Neural progenitor cell (in vitro differentiated cells): ENCODE data around the gene UBE4A. TPM values are rescaled to one million over a fixed set of nuclear protein-coding genes. Genes with fewer than 3 reads are reported as not detected.

Experiments
- DNase-seq: peaks from one replicate; pipeline ENCODE4 v3.0.0-alpha.2; 2016; ENCODE audit warnings: low spot score
- H2AFZ ChIP-seq: fragments of 200-600 bp; sonication (generic); replicated peaks from 2 replicates; pipeline ENCODE4 v1.6.1; 2016; ENCODE audit warnings: antibody characterized with exemption
- H3F3A ChIP-seq: fragments of 200-600 bp; sonication (generic); 2 replicates; pipeline ENCODE4 v1.6.1; 2016; ENCODE audit warnings: antibody characterized with exemption, low read depth
- H3K27ac ChIP-seq: fragments of 200-600 bp; sonication (generic); 2 replicates; pipeline ENCODE4 v1.5.1; 2016; ENCODE audit warnings: mild to moderate bottlenecking
- H3K27me3 ChIP-seq: fragments of 200-600 bp; sonication (generic); 2 replicates; pipeline ENCODE4 v1.6.1; 2016; ENCODE audit warnings: mild to moderate bottlenecking, moderate library complexity
- H3K36me3 ChIP-seq: fragments of 200-600 bp; sonication (generic); 2 replicates; pipeline ENCODE4 v1.5.1; 2016
- H3K4me1 ChIP-seq: fragments of 200-600 bp; sonication (generic); 2 replicates; pipeline ENCODE4 v1.6.1; 2016; ENCODE audit warnings: mixed run types
- H3K4me2 ChIP-seq: fragments of 200-600 bp; sonication (generic); 2 replicates; pipeline ENCODE4 v1.6.1; 2016
- H3K4me3 ChIP-seq: fragments of 200-600 bp; sonication (generic); 2 replicates; pipeline ENCODE4 v1.5.1; 2016
- H3K79me2 ChIP-seq: fragments of 200-600 bp; sonication (generic); 2 replicates; pipeline ENCODE4 v1.6.1; 2016; ENCODE audit warnings: low read depth
- H3K9ac ChIP-seq: fragments of 200-600 bp; sonication (generic); 2 replicates; pipeline ENCODE4 v1.6.1; 2016
- H3K9me3 ChIP-seq: fragments of 200-600 bp; sonication (generic); 2 replicates; pipeline ENCODE4 v1.5.1; 2016; ENCODE audit warnings: low read depth
- H4K20me1 ChIP-seq: fragments of 200-600 bp; sonication (generic); 2 replicates; pipeline ENCODE4 v1.6.1; 2016; ENCODE audit warnings: low read depth
- H3K27ac Mint-ChIP-seq: 3 replicates; pipeline ENCODE4 v1.8.0; 2021; ENCODE audit warnings: mixed read lengths
- H3K27me3 Mint-ChIP-seq: 2 replicates; pipeline ENCODE4 v1.8.0; 2022; ENCODE audit warnings: low read depth, mild to moderate bottlenecking, inconsistent platforms, moderate library complexity, mixed read lengths; ENCODE audit not compliant: insufficient read depth
- H3K36me3 Mint-ChIP-seq: 3 replicates; pipeline ENCODE4 v1.8.0; 2021; ENCODE audit warnings: mixed read lengths
- H3K4me1 Mint-ChIP-seq: 3 replicates; pipeline ENCODE4 v1.8.0; 2021; ENCODE audit warnings: mixed read lengths
- H3K4me3 Mint-ChIP-seq: 3 replicates; pipeline ENCODE4 v1.8.0; 2021; ENCODE audit warnings: mild to moderate bottlenecking, moderate library complexity, mixed read lengths
- H3K9me3 Mint-ChIP-seq: 3 replicates; pipeline ENCODE4 v1.8.0; 2020; ENCODE audit warnings: mixed read lengths
- EZH2 ChIP-seq: fragments of 200-600 bp; sonication (generic); IDR thresholded peaks from 2 replicates; pipeline ENCODE4 v1.6.1; 2017; ENCODE audit warnings: antibody characterized with exemption, mild to moderate bottlenecking, moderate library complexity
- EZH2phosphoT487 ChIP-seq: fragments of 200-600 bp; sonication (generic); IDR thresholded peaks from 2 replicates; pipeline ENCODE4 v1.6.1; 2017; ENCODE audit warnings: antibody characterized with exemption
- total RNA-seq: library from RNA; depleted of rRNA; stranded (reverse); fragments of >200 nt; gene quantifications from 2 replicates; pipeline ENCODE4 v1.2.3, GENCODE V29; 2015; ENCODE audit warnings: low replicate concordance
- TF ChIP-seq, protein P1 (sequence below): fragments of 200-600 bp; sonication (generic); IDR thresholded peaks from 2 replicates; pipeline ENCODE4 v1.5.1; 2017; ENCODE audit warnings: antibody characterized with exemption, mild to moderate bottlenecking

Gene UBE4A
- total RNA-seq, 1 donor from 2014 or later = 45.0 TPM

GRCh38 chr11:118430956-118431355 is 71.6 kb downstream of the UBE4A start:
- no peaks in the 10 kb centered on the region for H3K27me3 ChIP-seq
- Mint-ChIP-seq H3K4me1 (peaks cover 15% of the 10 kb centered on the region), H3K9me3 (no peaks in the 10 kb centered on the region), H3K27me3 (peaks cover 5% of the 10 kb centered on the region), H3K4me3 (no peak overlapping the region), H3K36me3 (no peaks in the 10 kb centered on the region), H3K27ac (no peak overlapping the region)
- H4K20me1 ChIP-seq = no peaks in the 10 kb centered on the region
- peaks cover 24% of the 10 kb centered on the region for H3F3A ChIP-seq
- no peaks in the 10 kb centered on the region for H3K9me3 ChIP-seq
- H3K4me1 ChIP-seq = peaks cover 9% of the 10 kb centered on the region
- H3K4me2 ChIP-seq = no peak overlapping the region
- no peak overlapping the region for H2AFZ ChIP-seq
- no peaks in the 10 kb centered on the region for H3K79me2 ChIP-seq
- no peak overlapping the region for H3K9ac ChIP-seq
- TF ChIP-seq, protein P1, sequence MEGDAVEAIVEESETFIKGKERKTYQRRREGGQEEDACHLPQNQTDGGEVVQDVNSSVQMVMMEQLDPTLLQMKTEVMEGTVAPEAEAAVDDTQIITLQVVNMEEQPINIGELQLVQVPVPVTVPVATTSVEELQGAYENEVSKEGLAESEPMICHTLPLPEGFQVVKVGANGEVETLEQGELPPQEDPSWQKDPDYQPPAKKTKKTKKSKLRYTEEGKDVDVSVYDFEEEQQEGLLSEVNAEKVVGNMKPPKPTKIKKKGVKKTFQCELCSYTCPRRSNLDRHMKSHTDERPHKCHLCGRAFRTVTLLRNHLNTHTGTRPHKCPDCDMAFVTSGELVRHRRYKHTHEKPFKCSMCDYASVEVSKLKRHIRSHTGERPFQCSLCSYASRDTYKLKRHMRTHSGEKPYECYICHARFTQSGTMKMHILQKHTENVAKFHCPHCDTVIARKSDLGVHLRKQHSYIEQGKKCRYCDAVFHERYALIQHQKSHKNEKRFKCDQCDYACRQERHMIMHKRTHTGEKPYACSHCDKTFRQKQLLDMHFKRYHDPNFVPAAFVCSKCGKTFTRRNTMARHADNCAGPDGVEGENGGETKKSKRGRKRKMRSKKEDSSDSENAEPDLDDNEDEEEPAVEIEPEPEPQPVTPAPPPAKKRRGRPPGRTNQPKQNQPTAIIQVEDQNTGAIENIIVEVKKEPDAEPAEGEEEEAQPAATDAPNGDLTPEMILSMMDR = peak; percentile 12
- TF ChIP-seq EZH2phosphoT487 = no peak
- no peak for TF ChIP-seq EZH2
- no peak overlapping the region for H3K27ac ChIP-seq
- DNase-seq = peak; percentile 12
- H3K36me3 ChIP-seq = no peaks in the 10 kb centered on the region
- H3K4me3 ChIP-seq = no peak overlapping the region

- Mint-ChIP-seq H3K4me1 (peaks cover 25% of the 10 kb centered on the region), H3K9me3 (no peaks in the 10 kb centered on the region), H3K36me3 (no peaks in the 10 kb centered on the region), H3K4me3 (peak overlapping the region; percentile 93), H3K27me3 (peaks cover 5% of the 10 kb centered on the region), H3K27ac (peak overlapping the region; percentile 93)
- Histone ChIP-seq H3K4me1 (peaks cover 14% of the 10 kb centered on the region), H3K4me3 (peak overlapping the region; percentile 99), H3F3A (peaks cover 44% of the 10 kb centered on the region), H3K27ac (no peak overlapping the region), H3K9me3 (no peaks in the 10 kb centered on the region), H3K9ac (no peak overlapping the region), H3K36me3 (peaks cover 4% of the 10 kb centered on the region), H3K79me2 (peaks cover 27% of the 10 kb centered on the region), H4K20me1 (peaks cover 20% of the 10 kb centered on the region), H3K27me3 (no peaks in the 10 kb centered on the region), H2AFZ (peak overlapping the region; percentile 68), H3K4me2 (peak overlapping the region; percentile 85)
- DNase-seq = no peak
- TF ChIP-seq EZH2 = no peak
Observed at GRCh38 chr11:118434123-118434552, 74.7 kb downstream of the UBE4A start.

DNA sequence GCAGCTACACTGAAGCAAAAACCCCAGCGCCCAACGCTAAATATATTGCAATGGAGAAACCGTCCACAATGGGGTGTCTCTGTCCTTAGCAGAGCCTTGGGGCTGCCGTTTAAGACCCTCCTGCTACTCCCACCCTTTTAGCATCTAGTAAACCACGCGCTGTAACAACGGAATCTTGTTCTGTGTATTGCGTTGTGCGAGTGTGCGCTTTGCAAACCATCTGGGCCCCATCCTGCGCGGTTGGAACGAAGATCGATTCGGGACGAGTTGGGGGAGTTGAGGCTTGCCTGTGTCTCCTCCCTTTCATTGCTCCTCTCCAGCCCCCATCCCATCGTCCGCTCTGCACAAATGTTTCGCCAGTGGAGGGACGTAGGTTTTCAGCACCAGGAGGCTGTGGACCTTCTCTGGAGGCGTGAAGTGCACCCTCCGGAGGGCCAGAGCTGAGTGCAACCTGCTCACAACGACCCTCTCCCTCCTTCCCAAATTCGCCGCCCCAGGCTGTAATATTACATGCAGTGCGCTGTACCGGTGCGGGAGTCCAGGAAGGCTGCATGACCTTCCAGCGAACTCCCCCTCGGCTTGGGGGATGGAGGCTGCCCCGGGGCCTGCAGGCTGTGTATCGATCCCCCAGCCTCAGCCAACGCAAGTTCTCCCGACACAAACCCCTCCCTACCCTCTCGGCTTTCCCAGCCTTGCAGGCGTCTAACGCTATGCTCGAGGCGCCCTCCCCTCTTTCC is 75.3 kb downstream of the UBE4A start:
- peaks cover 2% of the 10 kb centered on the region for H3K36me3 Mint-ChIP-seq
- H3K36me3 ChIP-seq = peaks cover 9% of the 10 kb centered on the region
- peak overlapping the region; percentile 99 for H3K4me3 ChIP-seq
- TF ChIP-seq, protein P1 = no peak
- no peak for TF ChIP-seq EZH2phosphoT487
- no peak for TF ChIP-seq EZH2
- peaks cover 47% of the 10 kb centered on the region for H3F3A ChIP-seq
- H4K20me1 ChIP-seq = peaks cover 26% of the 10 kb centered on the region
- H3K4me3 Mint-ChIP-seq = peak overlapping the region; percentile 93
- H3K27me3 ChIP-seq = no peaks in the 10 kb centered on the region
- H3K27ac Mint-ChIP-seq = peak overlapping the region; percentile 93
- peaks cover 31% of the 10 kb centered on the region for H3K4me1 Mint-ChIP-seq
- H3K4me1 ChIP-seq = peaks cover 20% of the 10 kb centered on the region
- peak; percentile 77 for DNase-seq
- H3K4me2 ChIP-seq = peak overlapping the region; percentile 85
- peak overlapping the region; percentile 77 for H3K27ac ChIP-seq
- H3K27me3 Mint-ChIP-seq = peaks cover 5% of the 10 kb centered on the region
- peaks cover 32% of the 10 kb centered on the region for H3K79me2 ChIP-seq
- no peak overlapping the region for H3K9ac ChIP-seq
- peak overlapping the region; percentile 68 for H2AFZ ChIP-seq
- H3K9me3 ChIP-seq = no peaks in the 10 kb centered on the region
- no peaks in the 10 kb centered on the region for H3K9me3 Mint-ChIP-seq

- H3K36me3 ChIP-seq = peaks cover 13% of the 10 kb centered on the region
- H3K4me2 ChIP-seq = peak overlapping the region; percentile 85
- no peaks in the 10 kb centered on the region for H3K9me3 ChIP-seq
- peaks cover 37% of the 10 kb centered on the region for H3K4me1 Mint-ChIP-seq
- H3K36me3 Mint-ChIP-seq = peaks cover 4% of the 10 kb centered on the region
- peaks cover 27% of the 10 kb centered on the region for H3K4me1 ChIP-seq
- H2AFZ ChIP-seq = peak overlapping the region; percentile 68
- peak overlapping the region; percentile 93 for H3K4me3 Mint-ChIP-seq
- H3F3A ChIP-seq = peaks cover 47% of the 10 kb centered on the region
- peak overlapping the region; percentile 99 for H3K4me3 ChIP-seq
- H3K27ac Mint-ChIP-seq = peak overlapping the region; percentile 93
- peaks cover 5% of the 10 kb centered on the region for H3K27me3 Mint-ChIP-seq
- H3K9me3 Mint-ChIP-seq = no peaks in the 10 kb centered on the region
- DNase-seq = peak; percentile 96
- H3K9ac ChIP-seq = no peak overlapping the region
- H4K20me1 ChIP-seq = peaks cover 33% of the 10 kb centered on the region
- peaks cover 39% of the 10 kb centered on the region for H3K79me2 ChIP-seq
- no peaks in the 10 kb centered on the region for H3K27me3 ChIP-seq
- peak overlapping the region; percentile 77 for H3K27ac ChIP-seq
- TF ChIP-seq, protein P1 = no peak
- no peak for TF ChIP-seq EZH2
- no peak for TF ChIP-seq EZH2phosphoT487
Observed at GRCh38 chr11:118435290-118435892, 76.0 kb downstream of the UBE4A start.
